Neutrophil (primary cell): Measurements from ENCODE around the gene LIMK2.
A peak's percentile ranks its signal among the peaks of the same experiment; 100 is the strongest.

ENCODE experiments used
- H3K27ac ChIP-seq: fragments of 200-600 bp; sonication (generic); 2 replicates; pipeline ENCODE4 v1.5.1; 2016; ENCODE audit warnings: mild to moderate bottlenecking, moderate library complexity
- H3K27me3 ChIP-seq: fragments of 200-600 bp; sonication (generic); 2 replicates; pipeline ENCODE4 v1.6.0; 2016; ENCODE audit warnings: mild to moderate bottlenecking
- H3K36me3 ChIP-seq: fragments of 200-600 bp; sonication (generic); 2 replicates; pipeline ENCODE4 v1.5.1; 2017
- H3K4me1 ChIP-seq, 2 experiments: fragments of 200-600 bp in 1 of 2; sonication (generic) in 1 of 2; 1 replicate in 1 of 2; 2 replicates in 1 of 2; pipeline versions ENCODE4 v1.5.1 to v1.6.1; 2013 to 2016; ENCODE audit warnings: low read depth in 1 of 2, low read length in 1 of 2, mild to moderate bottlenecking in 1 of 2, moderate library complexity in 1 of 2; ENCODE audit not compliant: control insufficient read depth in 1 of 2, insufficient read depth in 1 of 2
- H3K4me3 ChIP-seq, 2 experiments: fragments of 200-600 bp in 1 of 2; sonication (generic) in 1 of 2; 1 replicate in 1 of 2; 2 replicates in 1 of 2; pipeline ENCODE4 v1.5.1; 2013 to 2016; ENCODE audit warnings: low read depth in 1 of 2, low read length in 1 of 2, mild to moderate bottlenecking in 1 of 2, moderate library complexity in 1 of 2
- H3K9me3 ChIP-seq: fragments of 200-600 bp; sonication (generic); 2 replicates; pipeline ENCODE4 v1.5.1; 2016
- CTCF ChIP-seq: fragments of 200-600 bp; sonication (generic); IDR thresholded peaks from 2 replicates; pipeline ENCODE4 v1.5.1; 2016; ENCODE audit warnings: antibody characterized with exemption

The LIMK2 gene

DNA sequence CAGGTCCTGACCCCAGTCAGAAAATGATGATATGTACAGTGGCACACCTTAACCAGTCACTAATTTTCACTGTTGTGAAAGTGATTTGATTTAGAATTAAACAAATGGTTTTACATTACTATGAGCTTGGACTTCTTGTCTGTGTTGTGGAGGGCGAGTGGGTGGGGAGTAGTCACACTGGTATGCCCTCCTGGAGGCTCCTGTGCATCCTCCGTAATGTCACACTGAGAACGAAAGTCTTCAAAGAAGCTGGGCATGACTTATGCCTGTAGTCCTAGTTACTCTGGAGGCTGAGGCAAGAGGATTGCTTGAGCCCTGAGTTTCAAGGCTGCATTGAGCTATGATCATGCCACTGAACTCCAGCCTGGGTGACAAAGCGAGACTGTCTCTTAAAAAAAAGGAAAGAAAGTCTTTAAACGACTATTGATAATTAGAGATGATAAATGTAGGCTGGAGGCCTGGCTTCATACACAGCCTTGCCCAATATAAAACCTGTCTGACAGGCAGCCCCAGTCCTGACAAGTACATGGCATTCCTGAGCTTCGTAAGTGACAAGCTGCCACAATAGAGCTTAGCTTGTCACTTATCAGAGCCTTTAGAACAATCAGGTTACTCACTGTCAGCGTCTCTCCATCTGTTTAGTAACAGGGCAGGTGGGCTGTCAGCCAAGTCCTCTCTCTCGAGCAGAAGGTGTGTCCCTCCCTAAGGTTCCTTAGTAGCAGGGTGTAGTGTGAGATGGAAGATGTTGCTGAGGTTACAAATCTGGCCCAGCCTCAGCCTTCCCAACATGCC, 5.0 kb upstream of the LIMK2 start:
- no peak for TF ChIP-seq CTCF
- H3K36me3 ChIP-seq: peaks cover 39% of the 10 kb centered on the region

GRCh38 chr22:31210556-31211421, 1.3 kb upstream of the LIMK2 start:
- Histone ChIP-seq H3K9me3 (no peaks in the 10 kb centered on the region), H3K4me1 (peaks cover 47 to 48% of the 10 kb centered on the region in 2 experiments), H3K4me3 (peak overlapping the region; percentile 90 to 97), H3K36me3 (peaks cover 38% of the 10 kb centered on the region), H3K27ac (peak overlapping the region; percentile 98), H3K27me3 (no peaks in the 10 kb centered on the region)
- TF ChIP-seq CTCF: no peak

More for the DNA sequence above, 5.0 kb upstream of the LIMK2 start:
- H3K27me3 ChIP-seq: no peaks in the 10 kb centered on the region
- no peak overlapping the region for H3K4me3 ChIP-seq
- no peaks in the 10 kb centered on the region for H3K9me3 ChIP-seq
- H3K4me1 ChIP-seq: peaks cover 26 to 30% of the 10 kb centered on the region in 2 experiments
- H3K27ac ChIP-seq: no peak overlapping the region

DNA sequence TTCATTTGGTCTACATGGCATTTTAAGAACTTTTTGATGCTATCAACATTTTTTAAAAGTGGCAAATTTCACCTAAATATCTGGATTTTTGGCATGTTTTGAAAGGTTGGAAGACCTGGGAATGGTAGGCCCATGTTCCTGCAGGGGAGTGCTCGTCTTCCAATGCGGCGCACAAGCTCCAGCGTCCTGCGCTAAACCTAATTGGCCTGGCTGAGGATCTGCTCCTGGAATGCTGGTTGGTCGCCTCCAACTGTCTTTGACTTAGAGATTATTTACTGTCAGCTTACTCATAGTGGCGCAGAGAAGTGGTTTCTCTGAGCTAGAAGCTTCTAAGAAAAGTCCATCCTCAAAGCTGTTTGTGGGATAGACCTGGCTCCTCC, 626 bp upstream of the LIMK2 start:
- peak overlapping the region; percentile 98 for H3K27ac ChIP-seq
- TF ChIP-seq CTCF: no peak
- no peaks in the 10 kb centered on the region for H3K9me3 ChIP-seq
- peaks cover 38% of the 10 kb centered on the region for H3K36me3 ChIP-seq
- peaks cover 54 to 55% of the 10 kb centered on the region in 2 experiments for H3K4me1 ChIP-seq
- H3K4me3 ChIP-seq: peak overlapping the region; percentile 90 to 97
- no peaks in the 10 kb centered on the region for H3K27me3 ChIP-seq

DNA sequence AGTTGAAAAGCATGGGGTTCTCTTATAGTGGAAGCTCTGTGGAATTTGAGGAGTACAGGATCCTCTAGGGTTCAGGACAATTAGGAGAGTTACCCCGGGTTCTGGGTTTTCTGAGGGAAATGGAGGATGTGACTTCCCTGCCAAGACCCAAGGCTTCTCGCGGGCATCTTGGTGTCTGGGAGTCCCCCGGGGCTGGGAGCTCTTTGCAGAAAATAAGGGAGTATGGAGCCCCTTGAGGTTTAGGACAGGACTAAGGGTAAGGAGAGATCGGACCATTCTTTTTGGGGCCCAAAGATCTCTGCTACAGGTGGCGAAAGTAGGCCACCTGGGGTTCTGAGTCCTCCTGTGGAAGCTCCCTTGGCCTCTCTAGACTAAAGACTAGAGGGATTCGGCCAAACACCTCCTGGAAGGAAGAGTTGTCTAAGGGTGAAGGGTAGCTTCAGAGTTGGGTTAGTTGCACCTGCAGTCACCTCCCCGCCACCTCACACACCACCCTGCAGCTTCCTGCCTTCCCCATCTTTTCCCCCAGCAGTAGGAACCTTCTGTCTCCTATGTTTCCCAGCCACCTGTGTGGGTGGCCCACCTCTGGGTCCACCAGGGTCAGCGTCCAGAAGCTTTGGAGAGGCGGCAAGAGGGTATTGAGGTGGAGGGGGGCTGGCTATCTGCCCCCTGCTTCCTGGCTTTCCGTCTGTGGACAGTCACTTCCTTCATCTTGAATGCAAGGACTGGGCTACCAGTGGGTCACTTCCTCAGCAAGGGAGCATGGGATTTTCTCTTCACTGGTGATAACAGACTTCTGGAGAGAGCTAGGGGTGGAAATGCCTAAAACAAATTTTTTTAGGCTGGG, 908 bp downstream of the LIMK2 start:
- TF ChIP-seq CTCF: peak; percentile 4
- Histone ChIP-seq H3K9me3 (no peaks in the 10 kb centered on the region), H3K27me3 (no peaks in the 10 kb centered on the region), H3K4me1 (peaks cover 70% of the 10 kb centered on the region in 2 experiments), H3K36me3 (peaks cover 33% of the 10 kb centered on the region), H3K27ac (peak overlapping the region; percentile 98), H3K4me3 (peak overlapping the region; percentile 90 to 97)

DNA sequence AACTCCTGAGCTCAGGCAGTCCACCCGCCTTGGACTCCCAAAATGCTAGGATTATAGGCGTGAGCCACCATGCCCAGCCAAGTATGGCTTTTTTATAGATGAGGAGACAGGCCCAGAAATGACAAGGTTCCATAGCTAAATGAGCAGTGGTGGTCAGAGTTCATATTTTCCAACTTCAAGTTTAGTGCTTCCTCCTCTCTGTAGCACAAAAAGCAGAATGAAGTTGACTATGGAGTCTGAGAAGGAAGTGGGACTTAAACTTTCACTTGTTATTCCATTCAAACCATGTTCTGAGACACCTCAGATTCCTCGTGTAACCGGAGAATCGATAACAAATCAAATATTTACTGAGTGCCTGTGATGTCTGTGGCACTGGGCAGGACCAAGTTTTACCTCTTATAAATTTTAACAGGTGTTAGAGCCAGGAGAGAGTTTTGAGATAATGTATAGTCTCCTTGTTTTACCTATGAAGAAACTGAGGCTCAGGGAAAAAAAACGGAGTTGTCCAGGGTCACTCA, 3.0 kb downstream of the LIMK2 start:
- Histone ChIP-seq H3K9me3 (no peaks in the 10 kb centered on the region), H3K36me3 (peaks cover 50% of the 10 kb centered on the region), H3K4me1 (peaks cover 90% of the 10 kb centered on the region in 2 experiments), H3K4me3 (peak overlapping the region; percentile 90 to 97), H3K27me3 (no peaks in the 10 kb centered on the region), H3K27ac (peak overlapping the region; percentile 98)
- TF ChIP-seq CTCF: no peak
